ENCODE measurements around the gene DUS1L.
A peak's percentile ranks its signal among the peaks of the same experiment; 100 is the strongest.

DUS1L gene

DNA sequence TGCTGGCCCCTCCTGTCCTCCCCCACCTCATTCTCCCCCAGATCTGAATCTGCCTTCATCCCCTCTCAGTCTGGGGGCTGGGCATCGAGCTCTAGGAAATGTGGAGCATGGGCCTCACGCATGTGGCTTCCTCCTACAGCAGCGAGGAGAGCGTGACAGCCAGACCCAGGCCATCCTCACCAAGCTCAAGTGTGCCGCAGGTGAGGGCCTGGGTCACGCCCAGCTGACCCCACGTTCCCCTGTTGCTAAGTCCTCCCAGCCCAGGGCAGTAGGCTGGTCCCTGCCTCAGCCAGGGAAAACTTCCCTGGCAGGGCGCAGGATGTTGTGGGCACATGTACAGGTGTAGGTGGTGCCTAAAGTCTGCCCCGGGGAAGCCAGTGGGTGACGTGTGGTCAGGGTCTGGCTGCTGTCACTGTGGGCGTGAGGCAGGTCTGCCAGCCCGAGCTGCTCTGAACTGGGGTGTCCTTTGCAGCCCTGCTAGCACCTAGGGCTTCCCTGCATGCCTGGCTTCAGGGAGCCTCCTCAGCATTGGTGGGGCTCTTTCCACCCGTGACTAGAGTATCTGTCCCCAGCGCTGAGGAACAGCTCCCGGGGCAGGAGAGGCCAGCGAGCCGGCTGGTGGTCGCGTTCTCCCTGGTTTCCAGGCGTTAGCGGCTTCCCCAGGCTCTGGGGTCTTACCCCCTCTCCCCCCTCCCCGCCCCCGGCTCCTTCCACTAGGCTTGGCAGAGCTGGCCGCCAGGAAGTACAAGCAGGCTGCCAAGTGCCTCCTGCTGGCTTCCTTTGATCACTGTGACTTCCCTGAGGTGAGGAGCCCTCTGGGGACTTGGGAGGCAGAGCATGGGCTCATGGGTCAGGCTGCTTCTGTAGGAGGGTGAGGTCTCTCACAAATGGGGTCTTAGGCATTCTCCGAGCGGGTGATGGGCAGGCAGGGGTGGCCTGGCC is 10.3 kb downstream of the DUS1L start:
- no peak for DNase-seq

DNA sequence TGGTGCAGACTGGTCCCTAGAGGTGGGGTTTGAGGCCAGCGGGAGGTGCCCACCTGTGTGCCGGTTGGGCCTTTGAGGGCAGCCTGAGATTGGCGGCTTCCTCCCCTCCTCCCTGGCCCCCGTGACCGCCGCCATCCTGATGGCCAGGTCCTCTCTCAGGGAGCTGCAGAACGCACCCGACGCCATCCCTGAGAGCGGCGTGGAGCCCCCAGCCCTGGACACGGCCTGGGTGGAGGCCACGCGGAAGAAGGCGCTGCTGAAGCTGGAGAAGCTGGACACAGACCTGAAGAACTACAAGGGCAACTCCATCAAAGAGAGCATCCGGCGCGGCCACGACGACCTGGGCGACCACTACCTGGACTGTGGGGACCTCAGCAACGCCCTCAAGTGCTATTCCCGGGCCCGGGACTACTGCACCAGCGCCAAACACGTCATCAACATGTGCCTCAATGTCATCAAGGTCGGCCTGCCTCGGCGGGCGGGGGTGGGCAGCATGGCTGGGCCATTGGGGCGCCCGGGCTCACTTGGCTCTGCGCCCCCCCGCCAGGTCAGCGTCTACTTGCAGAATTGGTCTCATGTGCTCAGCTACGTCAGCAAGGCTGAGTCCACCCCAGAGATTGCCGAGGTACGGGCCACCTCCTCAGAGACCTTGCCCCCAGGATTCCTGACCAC is 11.1 kb downstream of the DUS1L start:
- no peak for DNase-seq

DNA sequence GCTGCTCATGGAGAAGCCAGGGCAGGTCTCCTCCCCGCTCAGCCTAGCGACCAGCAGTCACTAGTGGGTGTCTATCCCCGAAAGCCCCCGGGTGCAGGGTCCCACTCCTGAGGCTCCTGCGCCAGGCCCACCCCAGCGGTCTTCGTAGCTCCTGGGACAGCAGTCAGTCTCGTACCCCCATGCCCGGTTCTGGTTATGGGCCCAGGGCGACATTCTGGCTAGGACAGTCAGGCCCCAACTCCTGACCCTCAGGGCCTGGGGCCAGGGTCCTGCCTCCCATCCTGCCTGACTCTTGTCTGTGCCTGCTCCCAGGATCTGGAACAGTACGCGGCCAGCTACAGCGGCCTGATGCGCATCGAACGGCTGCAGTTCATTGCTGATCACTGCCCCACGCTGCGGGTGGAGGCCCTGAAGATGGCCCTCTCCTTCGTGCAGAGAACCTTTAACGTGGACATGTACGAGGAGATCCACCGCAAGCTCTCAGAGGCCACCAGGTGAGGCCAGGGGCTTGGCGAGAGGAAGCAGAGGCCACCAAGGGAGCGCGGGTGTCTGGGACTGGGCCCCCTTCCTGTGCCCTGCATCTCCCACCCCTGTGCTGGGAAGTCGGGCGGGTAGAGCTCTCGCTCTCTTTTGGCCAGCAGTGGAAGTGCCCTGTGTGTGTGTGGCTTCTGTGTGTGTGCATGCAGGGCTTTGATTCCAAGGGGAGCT is 11.9 kb downstream of the DUS1L start:
- DNase-seq = no peak

DNA sequence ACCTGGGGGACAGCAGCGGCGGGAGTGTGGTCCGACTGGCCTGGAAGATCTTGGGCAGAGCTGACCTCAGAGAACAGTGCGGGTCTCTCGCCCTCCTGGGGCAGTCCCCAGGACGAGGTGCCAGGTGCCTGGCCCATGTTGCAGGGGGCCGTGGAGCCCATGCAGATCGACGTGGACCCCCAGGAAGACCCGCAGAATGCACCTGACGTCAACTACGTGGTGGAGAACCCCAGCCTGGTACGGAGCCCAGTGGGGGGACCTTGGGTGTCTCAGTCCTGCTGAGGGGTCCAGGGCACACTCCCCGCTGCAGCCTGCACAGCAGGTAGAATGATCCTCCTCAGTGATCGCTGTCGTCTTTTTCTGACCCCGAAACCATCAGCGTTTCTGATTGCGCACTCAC is 12.5 kb downstream of the DUS1L start:
- no peak for DNase-seq

DNA sequence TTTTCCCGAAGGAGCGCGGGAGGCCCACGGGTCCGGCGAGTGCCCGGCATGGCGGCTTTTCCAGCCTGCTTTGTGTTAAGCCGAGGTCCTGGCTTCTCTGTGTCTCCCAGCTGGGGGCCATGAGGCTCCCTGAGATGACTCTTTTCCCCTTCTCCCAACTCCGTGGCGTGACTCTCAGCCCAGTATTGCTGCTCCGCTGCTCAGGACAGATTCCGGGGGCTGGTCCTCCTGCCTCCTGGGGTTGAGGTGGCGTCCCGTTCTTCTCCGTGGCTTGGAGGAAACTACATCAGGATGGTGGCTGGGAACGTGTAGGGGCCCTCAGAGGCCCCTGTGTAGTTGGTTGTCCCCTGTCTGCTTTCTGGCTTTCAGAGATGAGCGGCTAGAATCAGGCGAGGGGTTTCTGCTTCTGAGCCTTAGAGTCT is 13.0 kb downstream of the DUS1L start:
- no peak for DNase-seq

DNA sequence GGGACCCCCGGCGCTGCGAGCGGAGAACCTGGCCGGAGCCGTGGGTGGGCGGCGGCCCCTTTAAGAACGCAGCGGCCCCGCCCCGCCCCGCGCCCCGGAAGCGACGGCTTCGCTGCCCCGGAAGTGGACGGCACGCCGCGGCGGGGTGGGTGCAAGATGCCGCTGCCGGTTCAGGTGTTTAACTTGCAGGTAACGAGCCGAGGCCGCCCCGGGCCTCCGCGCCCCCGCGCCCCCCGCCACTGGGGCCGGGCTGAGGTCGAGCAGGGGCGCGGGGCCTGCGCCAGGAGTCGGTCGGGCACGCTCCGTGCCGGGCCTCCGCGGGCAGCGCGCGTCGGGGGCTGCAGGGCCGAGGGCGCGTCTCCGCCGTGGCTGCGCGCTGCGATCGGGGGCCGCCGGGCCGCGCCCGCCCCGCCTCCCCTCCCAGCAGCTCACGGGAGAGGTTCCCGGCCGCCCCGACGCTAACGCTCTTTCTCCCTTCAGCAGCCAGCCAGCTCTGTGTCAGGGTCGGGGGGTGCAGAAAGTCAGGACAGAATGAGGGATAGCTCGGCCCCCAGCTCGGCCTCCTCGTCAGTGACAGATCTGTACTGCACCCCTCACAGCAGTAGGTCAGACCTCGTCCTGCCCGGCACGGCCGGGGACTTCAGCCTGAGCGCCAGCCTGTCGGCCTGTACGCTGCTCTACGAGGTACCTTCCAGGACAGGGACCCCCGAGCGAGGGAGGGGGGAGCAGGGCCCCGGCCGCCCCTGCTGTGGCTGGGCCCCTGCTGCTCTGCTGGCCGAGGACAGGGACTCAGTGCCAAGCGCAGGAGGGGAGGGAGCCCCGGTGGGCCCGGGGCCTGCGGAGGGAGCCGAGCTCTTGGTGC is 13.6 kb downstream of the DUS1L start, which contains the start of the genes GPS1 and RFNG:
Gene GPS1 (plus strand): TSS at position 123 of the 862 bp plus-strand sequence. CDS start 34 bp downstream, at position 157.
Gene RFNG (minus strand): TSS at position 36 of the 862 bp plus-strand sequence. CDS start 45 bp downstream, outside the sequence.
- DNase-seq = peak; percentile 87

DNA sequence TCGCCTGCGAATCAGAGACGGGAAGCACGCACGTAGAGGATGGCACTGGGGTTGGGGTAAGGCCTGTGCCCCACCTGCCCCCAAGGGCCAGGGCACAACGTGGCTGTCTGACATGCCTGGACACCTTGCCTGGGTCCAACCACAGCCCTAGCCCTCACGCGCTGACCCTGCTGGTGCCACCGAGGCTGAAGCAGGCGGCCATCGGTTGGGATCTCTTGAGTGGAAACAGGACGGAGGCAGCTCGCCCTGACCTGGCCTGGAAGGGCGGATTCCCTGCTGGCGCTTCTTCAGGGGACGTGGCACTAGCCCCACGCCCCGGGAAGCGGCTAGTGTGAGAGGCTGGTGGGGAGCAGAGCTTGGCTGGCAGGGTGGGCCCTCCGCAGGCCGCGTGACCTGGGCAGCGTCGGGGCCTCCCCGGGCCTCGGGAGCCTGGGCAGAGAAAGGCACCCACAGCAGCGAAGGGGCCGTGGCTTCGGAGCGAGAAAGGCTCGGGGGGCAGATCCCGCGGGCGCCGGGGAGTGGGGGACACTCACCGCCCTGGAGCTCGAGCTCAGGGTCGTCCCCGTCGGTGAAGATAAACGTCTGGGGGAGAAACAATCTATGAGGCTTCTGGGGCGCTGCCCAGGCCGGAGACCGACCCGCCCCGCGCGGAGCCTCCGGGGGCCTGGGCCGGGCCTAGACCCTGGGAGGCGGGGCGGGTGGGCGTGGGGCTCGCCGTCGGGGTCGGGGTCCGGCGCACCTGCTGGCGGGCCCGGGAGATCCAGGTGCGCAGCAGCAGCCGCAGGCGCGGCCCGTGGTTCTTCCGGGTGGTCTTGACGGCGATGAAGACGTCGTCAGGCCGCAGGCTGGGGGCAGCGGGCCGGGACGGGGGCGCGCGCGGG is 14.6 kb downstream of the DUS1L start:
- DNase-seq = no peak

DNA sequence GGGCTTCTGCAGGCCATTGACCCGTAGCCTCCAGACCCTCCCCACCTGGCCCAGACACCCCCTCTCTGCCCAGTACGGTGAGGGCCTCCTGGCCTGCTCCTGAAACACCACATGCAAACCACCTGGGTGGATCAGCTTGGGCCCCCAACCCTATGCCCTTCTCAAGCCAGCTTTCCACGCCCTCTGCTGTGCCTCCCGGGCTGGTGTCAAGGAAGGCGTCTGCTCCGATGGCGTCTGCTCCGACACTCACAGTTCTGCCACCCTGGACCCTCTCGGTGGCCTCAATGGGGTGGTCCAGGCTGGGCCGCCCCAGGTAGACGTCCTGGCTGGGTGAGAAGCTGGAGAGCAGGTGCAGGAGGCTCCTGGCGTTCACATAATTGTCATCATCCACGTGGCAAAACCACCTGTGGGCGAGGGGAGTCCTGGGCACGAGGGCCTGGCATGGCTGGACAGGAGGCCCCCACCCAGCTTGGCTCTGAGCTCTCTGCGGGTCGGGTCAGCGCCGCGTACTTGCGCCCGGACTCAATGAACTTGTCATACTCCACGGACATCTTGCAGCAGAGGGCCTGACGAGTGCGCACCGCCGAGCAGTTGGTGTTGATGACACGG is 15.3 kb downstream of the DUS1L start:
- DNase-seq = no peak

DNA sequence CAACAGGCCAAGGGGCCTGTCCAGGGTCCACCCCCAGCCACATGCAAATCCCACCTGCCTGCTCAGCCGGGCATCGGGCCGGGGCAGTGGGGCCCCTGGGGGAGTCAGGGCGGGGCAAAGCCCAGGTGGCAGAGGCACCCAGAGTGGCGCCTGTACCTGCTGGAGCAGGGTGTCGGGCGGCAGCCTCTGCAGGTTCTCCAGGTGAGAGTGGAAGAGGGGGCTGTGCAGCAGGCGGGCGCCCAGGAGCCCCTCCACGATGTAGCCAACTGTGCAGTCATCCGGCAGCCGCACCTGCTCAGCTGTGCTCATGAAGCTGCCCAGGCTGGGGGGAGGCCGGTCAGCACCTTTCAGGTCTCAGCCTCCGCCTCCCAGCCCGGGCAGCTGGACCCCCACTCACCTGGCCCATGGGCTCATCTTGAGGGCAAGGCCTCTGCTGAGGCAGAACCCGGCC is 16.1 kb downstream of the DUS1L start:
- DNase-seq = no peak

DNA sequence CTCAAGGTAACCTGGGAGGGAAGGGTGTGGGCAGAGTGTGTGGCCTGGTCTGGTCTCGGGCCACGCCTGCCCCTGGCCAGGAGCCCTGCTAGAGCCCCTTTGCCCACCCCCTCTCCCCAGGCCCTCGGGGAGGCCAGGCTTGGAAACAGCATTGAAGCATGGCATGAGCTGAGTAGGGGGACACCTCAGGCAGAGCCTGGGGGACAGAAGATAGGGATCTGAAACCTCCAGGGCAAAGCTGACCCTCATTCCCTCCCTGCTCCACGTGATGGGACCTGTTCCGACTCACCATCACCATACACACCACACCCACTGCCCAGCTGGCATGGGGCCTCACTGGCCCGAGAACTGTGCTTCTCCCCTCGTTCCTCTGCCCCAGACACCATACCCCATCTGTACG is 16.5 kb downstream of the DUS1L start:
- DNase-seq = no peak

DNA sequence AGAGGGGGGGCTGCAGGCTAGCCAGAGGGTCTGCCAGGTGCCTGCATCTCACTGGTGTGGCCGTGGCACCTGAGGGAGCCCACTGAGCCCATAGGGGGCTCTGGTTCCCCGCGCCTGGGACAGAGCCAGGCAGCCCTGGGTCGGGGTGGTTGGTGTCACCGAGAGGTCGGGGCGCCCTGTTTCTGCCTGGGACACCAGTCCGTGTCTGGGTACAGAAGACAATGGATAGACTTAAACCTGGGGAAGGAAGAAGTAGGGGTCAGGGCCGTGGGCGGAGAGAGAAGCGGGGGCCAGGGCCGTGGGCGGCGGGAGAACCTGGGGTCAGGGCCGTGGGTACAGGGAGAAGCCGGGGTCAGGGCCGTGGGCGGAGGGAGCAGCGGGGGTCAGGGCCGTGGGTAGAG is 17.0 kb downstream of the DUS1L start:
- no peak for DNase-seq

DNA sequence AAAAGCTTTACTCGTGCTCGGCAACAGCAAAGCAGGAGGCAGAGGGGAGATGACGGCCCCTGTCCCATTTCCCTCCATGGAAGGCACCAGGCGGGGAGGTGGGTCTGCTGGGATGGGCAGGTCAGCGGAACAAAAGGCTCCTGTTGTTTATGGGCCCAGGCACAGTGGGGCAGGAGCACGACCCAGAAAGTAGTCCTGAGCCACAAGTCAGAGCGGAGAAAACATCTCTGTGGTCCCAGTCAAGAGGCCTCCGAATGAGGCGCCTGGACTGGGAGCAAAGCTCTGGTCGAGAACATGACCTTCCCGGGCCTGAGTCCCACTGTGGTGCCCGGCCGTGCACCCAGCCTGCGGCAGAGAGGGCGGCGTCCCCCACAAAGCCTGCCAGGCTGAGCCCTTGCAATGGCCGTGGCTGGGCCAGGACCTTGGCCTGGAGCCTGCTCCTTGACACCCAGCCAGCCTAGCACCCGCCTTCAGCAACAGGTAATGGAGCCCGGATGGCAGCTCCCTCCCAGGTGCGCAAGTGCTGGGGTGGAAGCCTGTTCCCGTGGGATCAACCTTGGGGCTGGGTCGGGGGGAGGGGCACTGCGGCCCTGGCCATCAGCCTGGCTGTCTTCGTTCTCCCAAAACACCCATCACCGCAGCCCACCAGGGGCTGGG is 17.6 kb downstream of the DUS1L start:
- no peak for DNase-seq

DNA sequence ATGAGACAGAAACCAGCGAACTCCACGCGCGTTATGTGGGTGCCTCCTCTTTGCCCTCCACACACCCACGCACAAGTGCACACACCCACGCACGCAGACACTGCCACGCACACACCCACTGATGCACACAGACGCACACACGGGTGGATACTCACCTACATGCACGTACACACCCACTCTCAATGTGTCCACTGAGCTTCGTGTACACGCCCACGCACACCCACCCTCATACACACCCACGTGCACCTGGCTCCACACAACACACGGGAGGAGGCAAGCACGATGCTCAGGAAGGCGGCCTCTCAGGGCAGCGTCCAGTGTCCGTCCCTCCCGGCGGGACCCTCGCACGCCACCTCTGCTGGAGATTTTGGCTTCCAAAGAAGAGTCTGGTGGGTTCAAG is 18.2 kb downstream of the DUS1L start:
- DNase-seq = no peak

DNA sequence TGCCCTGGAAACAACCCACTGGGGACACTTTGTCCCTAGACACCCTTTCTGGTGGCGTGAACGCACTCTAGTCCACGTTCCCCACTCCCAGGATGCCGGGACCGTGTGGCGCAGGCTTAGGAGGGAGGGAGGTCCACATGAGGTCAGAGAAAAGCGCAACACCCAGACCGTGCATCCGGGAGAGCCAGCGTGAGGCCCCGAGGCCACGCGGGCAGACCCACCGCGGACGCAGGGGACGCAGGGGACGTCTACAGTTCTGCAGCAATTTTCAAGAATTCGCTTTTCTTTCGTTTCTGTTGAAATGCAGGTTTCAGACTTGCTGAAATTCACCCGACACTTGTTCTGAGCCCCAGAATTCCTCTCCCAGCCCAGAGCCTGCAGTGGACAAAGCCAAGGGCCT is 18.7 kb downstream of the DUS1L start:
- DNase-seq = no peak

DNA sequence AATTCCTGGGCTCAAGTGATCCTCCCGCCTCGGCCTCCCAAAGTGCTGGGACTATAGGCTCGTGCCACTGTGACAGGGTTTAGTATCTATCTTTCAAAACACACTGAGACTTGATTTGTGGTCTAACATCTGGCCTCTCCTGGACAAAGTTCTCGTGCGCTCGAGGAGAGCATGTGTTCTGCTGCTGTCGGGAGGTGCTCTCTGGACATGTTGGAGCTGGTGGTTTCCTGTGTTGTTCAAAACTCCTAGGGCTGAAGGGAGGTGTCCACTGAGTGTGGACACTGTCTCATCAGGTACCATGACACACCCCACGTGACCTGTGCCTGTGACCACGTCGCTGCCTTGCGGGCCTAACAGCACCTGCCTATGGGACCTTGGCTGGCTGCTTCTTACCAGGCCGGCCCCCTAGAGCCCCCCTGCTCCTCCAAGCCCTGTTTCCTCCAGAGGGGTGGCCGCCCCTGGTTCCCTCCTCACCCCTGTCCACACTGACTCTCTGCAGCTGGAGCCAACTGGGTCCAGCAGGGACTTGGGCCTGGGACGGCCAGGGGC is 19.6 kb downstream of the DUS1L start:
- DNase-seq = no peak

DNA sequence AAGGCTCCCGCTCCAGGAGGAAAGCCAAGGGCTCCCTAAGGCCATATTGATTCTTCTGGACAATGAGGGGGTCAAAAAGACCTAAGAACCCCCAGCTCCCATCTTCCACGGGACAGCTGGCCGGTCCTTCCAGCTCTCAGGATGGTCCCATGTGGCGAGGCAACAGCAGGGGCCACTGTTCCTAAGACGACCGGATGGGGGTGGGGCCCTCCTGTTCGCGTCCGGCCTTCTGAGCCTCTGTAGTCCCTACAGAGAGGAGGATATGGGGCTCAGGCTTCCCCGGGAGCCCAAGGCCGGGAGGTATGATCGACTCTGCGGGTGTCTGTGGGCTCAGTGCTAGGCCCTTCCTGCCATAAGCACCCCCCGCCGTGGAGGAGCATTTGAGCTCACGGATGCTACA is 22.1 kb downstream of the DUS1L start:
- DNase-seq = no peak

DNA sequence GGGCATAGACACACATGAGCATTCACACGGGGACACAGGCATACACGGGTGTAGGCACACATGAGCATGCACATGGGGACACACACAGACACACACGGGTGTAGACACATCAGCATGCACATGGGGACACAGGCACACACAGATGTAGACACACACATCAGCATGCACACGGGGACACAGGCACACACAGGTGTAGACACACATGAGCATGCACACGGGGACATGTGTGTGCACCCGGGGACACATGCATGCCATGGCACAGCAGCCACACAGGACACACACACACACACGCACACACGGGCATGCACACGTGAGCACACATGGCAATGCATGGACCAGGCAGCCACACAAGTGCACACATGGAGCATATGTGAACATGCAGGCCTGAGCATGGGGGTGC is 23.0 kb downstream of the DUS1L start:
- DNase-seq = no peak

DNA sequence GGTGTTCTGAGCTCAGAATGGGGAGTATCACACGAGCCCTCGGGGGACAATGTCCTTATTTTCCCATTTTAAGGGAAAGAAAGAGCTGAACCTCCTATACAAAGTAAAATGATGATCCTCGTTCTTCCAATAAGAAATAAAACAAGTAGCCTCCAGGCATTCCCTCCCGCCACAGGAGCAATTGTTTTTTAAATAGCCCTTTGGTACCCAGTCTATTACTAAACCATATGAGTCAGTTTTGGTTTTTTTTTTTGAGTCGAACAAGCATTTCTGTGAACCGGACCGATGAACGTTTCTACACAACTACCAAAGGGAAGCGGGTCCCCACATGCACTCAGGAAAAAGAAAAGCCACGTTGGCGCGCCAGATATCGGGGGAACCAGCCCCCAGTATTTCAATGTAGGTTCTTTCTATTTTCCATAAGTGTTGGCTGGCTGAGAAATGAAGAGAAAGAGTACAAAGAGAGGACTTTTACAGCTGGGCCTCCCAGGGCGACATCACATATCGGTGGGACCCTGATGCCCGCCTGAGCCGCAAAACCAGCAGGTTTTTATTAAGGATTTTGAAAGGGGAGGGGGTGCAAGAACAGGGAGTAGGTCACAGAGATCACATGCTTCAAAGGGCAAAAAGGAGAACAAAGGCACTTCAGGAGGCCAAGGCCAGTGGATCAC is 24.3 kb downstream of the DUS1L start:
- no peak for DNase-seq

DNA sequence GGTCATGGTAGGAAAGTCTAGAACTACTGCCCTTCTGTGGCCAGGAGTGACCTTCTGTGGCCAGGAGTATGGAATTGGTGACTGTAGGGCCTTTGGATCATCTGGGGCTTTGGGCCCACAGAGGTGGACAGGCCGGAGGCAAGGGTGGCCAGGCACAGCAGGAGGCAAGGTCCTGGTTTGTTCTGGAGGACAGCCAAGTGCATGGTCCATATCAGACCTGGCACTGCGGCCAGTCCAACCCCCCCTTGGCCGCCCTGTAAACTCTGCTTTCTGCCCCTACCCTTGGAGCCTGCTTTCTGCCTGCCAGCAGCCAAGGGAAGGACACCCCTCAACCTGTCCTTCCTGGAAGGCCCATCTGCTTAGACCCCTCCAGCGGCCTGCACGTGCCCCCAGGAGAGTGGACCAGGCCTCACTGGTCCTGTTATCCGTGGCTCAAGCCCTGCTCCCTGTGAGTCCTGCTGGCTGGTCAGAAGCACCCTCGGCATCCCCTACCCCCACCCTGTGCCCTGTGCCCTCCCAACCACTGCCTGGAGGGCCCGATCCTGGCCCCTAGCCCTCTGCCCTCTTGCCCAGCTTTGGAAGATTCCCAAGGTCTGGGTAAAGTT is 25.8 kb downstream of the DUS1L start:
- DNase-seq = no peak
